ENCODE measurements around the gene ZNF26.

Gene ZNF26

GRCh38 chr12:133073836-133074235 lies 87.7 kb downstream of the ZNF26 start:
- DNase-seq (ENCODE audit: low read depth), result no peak

Data from activated T-helper 1 cell treated with Interleukin-2 at 50 U/mL for 16 hours (primary cell).